Lower leg skin (tissue), 4 donors: ENCODE results near the gene CNGA3. TPM values are rescaled to one million over a fixed set of nuclear protein-coding genes. Genes with fewer than 3 reads are reported as not detected.

Experiments used
- DNase-seq, 2 donors: peaks; one replicate each; pipeline ENCODE4 v3.0.0-alpha.2; 2019; ENCODE audit warnings: low spot score in 2 of 2
- H3K4me3 ChIP-seq: fragments of 200-600 bp; sonication (generic); 2 replicates; pipeline ENCODE4 v1.5.1; 2017; ENCODE audit warnings: mild to moderate bottlenecking, low read depth; ENCODE audit not compliant: poor library complexity, severe bottlenecking
- CTCF ChIP-seq, 3 donors: fragments of 450-650 bp; IDR thresholded peaks; one replicate each; pipeline ENCODE4 v1.5.1; 2016; ENCODE audit warnings: antibody characterized with exemption in 3 of 3, mild to moderate bottlenecking in 3 of 3, moderate library complexity in 2 of 3
- POLR2A ChIP-seq, 2 donors: fragments of 450-650 bp; IDR thresholded peaks; one replicate each; pipeline ENCODE4 v1.6.1; 2016 to 2017; ENCODE audit warnings: antibody characterized with exemption in 2 of 2, mild to moderate bottlenecking in 1 of 2, moderate library complexity in 1 of 2
- WGBS, 2 donors: methylation state at CpG; one replicate each; pipeline ENCODE4 v1.1.5; 2018; 5-methylcytosine and 5-hydroxymethylcytosine counted together
- intact Hi-C: fragments of 100-400 bp; cut with DNase I; formaldehyde crosslinking; loops from one replicate; pipeline ENCODE4 v1.15.0; 2023; ENCODE audit warnings: low total_unique reads
- total RNA-seq, 4 donors: library from RNA; depleted of rRNA; stranded (reverse); fragments of >200 nt; gene quantifications; one replicate each; pipeline ENCODE4 v1.1.0, GENCODE V29; 2016

The CNGA3 gene
- total RNA-seq, 4 donors from 2014 or later: not detected

GRCh38 chr2:98376301-98376910 lies 30.1 kb downstream of the CNGA3 start:
- intact Hi-C loops: no loop called here
- WGBS, 2 donors: 75 to 81% methylated on average over 6 of the region's 6 CpGs
- H3K4me3 ChIP-seq: no peak overlapping the region
- DNase-seq: peak in 1 of 2 donors; percentile 64
- TF ChIP-seq POLR2A (IDR thresholded peaks at IDR 0.05) (no peak), CTCF (IDR thresholded peaks at IDR 0.05) (no peak)

GRCh38 chr2:98376996-98377395 lies 30.7 kb downstream of the CNGA3 start:
- WGBS, 2 donors: 59 to 71% methylated on average over 8 of the region's 8 CpGs
- TF ChIP-seq POLR2A (IDR thresholded peaks at IDR 0.05) (no peak), CTCF (IDR thresholded peaks at IDR 0.05) (no peak)
- H3K4me3 ChIP-seq: no peak overlapping the region
- intact Hi-C loops: no loop called here
- DNase-seq: peak in 1 of 2 donors; percentile 56

GRCh38 chr2:98377544-98377943 lies 31.3 kb downstream of the CNGA3 start:
- WGBS, 2 donors: 63 to 82% methylated on average over 7 of the region's 7 CpGs
- intact Hi-C loops: no loop called here
- no peak overlapping the region for H3K4me3 ChIP-seq
- DNase-seq: peak in 1 of 2 donors; percentile 56
- TF ChIP-seq CTCF (IDR thresholded peaks at IDR 0.05): no peak
- no peak for TF ChIP-seq POLR2A (IDR thresholded peaks at IDR 0.05)

GRCh38 chr2:98378196-98378595 lies 31.9 kb downstream of the CNGA3 start:
- H3K4me3 ChIP-seq: no peak overlapping the region
- no peak for TF ChIP-seq POLR2A (IDR thresholded peaks at IDR 0.05)
- no peak for TF ChIP-seq CTCF (IDR thresholded peaks at IDR 0.05)
- intact Hi-C loops: no loop called here
- no peak for DNase-seq
- WGBS, 2 donors: 62 to 67% methylated on average over 6 of the region's 6 CpGs

GRCh38 chr2:98378901-98379300 lies 32.6 kb downstream of the CNGA3 start:
- H3K4me3 ChIP-seq: no peak overlapping the region
- TF ChIP-seq POLR2A (IDR thresholded peaks at IDR 0.05): no peak
- no peak for TF ChIP-seq CTCF (IDR thresholded peaks at IDR 0.05)
- DNase-seq: peak in 1 of 2 donors; percentile 53
- 29 to 67% methylated on average over 4 of the region's 4 CpGs for WGBS, 2 donors
- intact Hi-C loops: no loop called here
